GM12878 (cell line): Measurements from ENCODE around the gene ABCD3.
A peak's percentile ranks its signal among the peaks of the same experiment; 100 is the strongest.

Source experiments
- ASH2L ChIP-seq: fragments of 300-600, 200-600 bp; sonication (generic); IDR thresholded peaks from 2 replicates; pipeline ENCODE4 v1.6.1; 2017; ENCODE audit warnings: low read depth, mild to moderate bottlenecking, borderline replicate concordance
- CEBPB ChIP-seq, 2 experiments: fragments of 150-350 bp in 1 of 2; IDR thresholded peaks; 2 replicates each; pipeline ENCODE4 v1.6.1; 2012 to 2014; ENCODE audit warnings: low read depth in 2 of 2, low read length in 2 of 2, borderline replicate concordance in 1 of 2, inconsistent platforms in 1 of 2
- CTCF ChIP-seq, 3 experiments: IDR thresholded peaks in 2 of 3; conservative IDR thresholded peaks in 1 of 3; 2 replicates each; pipeline ENCODE4 v1.5.1; 2011; ENCODE audit warnings: low read depth in 3 of 3, low read length in 3 of 3, mild to moderate bottlenecking in 3 of 3, control low read depth in 2 of 3, moderate library complexity in 2 of 3, inconsistent platforms in 1 of 3, mixed read lengths in 1 of 3; ENCODE audit not compliant: control insufficient read depth in 2 of 3, insufficient read depth in 1 of 3; ENCODE audit errors: extremely low read depth in 1 of 3
- EGR1 ChIP-seq, 2 experiments: IDR thresholded peaks; 1 replicate in 1 of 2; 2 replicates in 1 of 2; pipeline ENCODE4 v1.6.1; 2011 to 2012; ENCODE audit warnings: low read depth in 2 of 2, low read length in 2 of 2, borderline replicate concordance in 1 of 2, mild to moderate bottlenecking in 1 of 2, moderate library complexity in 1 of 2
- EP300 ChIP-seq, 2 experiments: fragments of 150-350 bp in 1 of 2; IDR thresholded peaks; 2 replicates each; pipeline ENCODE4 v1.6.1; 2011 to 2012; ENCODE audit warnings: low read depth in 2 of 2, low read length in 2 of 2, borderline replicate concordance in 1 of 2, improper control_type of control experiment in 1 of 2, inconsistent platforms in 1 of 2; ENCODE audit not compliant: control insufficient read depth in 1 of 2
- HDAC2 ChIP-seq: fragments of 200-600 bp; sonication (generic); IDR thresholded peaks from 2 replicates; pipeline ENCODE4 v1.6.1; 2017
- POLR2AphosphoS5 ChIP-seq: IDR thresholded peaks from 2 replicates; pipeline ENCODE4 v1.6.1; 2011; ENCODE audit warnings: mild to moderate bottlenecking, low read length, inconsistent platforms
- SREBF2 ChIP-seq: IDR thresholded peaks from 2 replicates; pipeline ENCODE4 v1.6.1; 2012; ENCODE audit warnings: mild to moderate bottlenecking, low read length
- SUZ12 ChIP-seq: fragments of 200-600 bp; sonication (generic); IDR thresholded peaks from one replicate; pipeline ENCODE4 v1.6.1; 2018; ENCODE audit warnings: antibody characterized with exemption, mild to moderate bottlenecking; ENCODE audit not compliant: unreplicated experiment
- TAF1 ChIP-seq: IDR thresholded peaks from 2 replicates; pipeline ENCODE4 v1.6.1; 2011; ENCODE audit warnings: mild to moderate bottlenecking, low read depth, low read length, borderline replicate concordance

GRCh38 chr1:94481473-94481933 is 63.3 kb downstream of the ABCD3 start:
- peak; percentile 79 to 84 (median 83) for TF ChIP-seq CTCF (IDR thresholded peaks at IDR 0.05 in 2 of 3, conservative IDR thresholded peaks at IDR 0.05 in 1 of 3; ENCODE audit: control insufficient read depth in 2 of 3, extremely low read depth in 1 of 3, insufficient read depth in 1 of 3, low read depth in 3 of 3, low read length in 3 of 3)
- no peak for TF ChIP-seq EP300 (IDR thresholded peaks at IDR 0.05; ENCODE audit: borderline replicate concordance in 1 of 2, control insufficient read depth in 1 of 2, low read depth in 2 of 2, low read length in 2 of 2)
- no peak for TF ChIP-seq EGR1 (IDR thresholded peaks at IDR 0.05; ENCODE audit: borderline replicate concordance in 1 of 2, low read depth in 2 of 2, low read length in 2 of 2)
- TF ChIP-seq ASH2L, result no peak
- TF ChIP-seq SUZ12, result no peak
- TF ChIP-seq CEBPB (IDR thresholded peaks at IDR 0.05; ENCODE audit: borderline replicate concordance in 1 of 2, low read depth in 2 of 2, low read length in 2 of 2), result no peak
- TF ChIP-seq HDAC2, result no peak
- no peak for TF ChIP-seq SREBF2
- no peak for TF ChIP-seq POLR2AphosphoS5
- no peak for TF ChIP-seq TAF1
